ENCODE measurements around the gene FAM89A.
"Not testable (repeated sequence)": the region's sequence is repeated elsewhere in the genome, so short reads cannot be mapped to it uniquely, and the experiment has no call there.

Gene FAM89A

GRCh38 chr1:231059566-231060193, 19.6 kb upstream of the FAM89A start:
- DNase-seq (ENCODE audit: low spot score), result no peak
- in situ Hi-C loops (cut with MboI; ENCODE audit: low pct_unique_long_range_greater_than_20kb, low sequenced_read_pairs, unreplicated experiment), result no loop called here
- no peak for TF ChIP-seq CTCF (IDR thresholded peaks at IDR 0.05; ENCODE audit: extremely low read depth, insufficient read depth, missing control alignments)

GRCh38 chr1:231058416-231059109, 18.5 kb upstream of the FAM89A start:
- no peak for TF ChIP-seq CTCF (IDR thresholded peaks at IDR 0.05; ENCODE audit: extremely low read depth, insufficient read depth, missing control alignments)
- no peak for DNase-seq (ENCODE audit: low spot score)
- in situ Hi-C loops (cut with MboI; ENCODE audit: low pct_unique_long_range_greater_than_20kb, low sequenced_read_pairs, unreplicated experiment), result no loop called here

- TF ChIP-seq CTCF (IDR thresholded peaks at IDR 0.05; ENCODE audit: extremely low read depth, insufficient read depth, missing control alignments), result no peak
- DNase-seq (ENCODE audit: low spot score), result no peak
- in situ Hi-C loops (cut with MboI; ENCODE audit: low pct_unique_long_range_greater_than_20kb, low sequenced_read_pairs, unreplicated experiment), result no loop called here
These were observed 17.4 kb upstream of the FAM89A start for GRCh38 chr1:231057410-231057809.

GRCh38 chr1:231055271-231055670, 15.2 kb upstream of the FAM89A start:
- in situ Hi-C loops (cut with MboI; ENCODE audit: low pct_unique_long_range_greater_than_20kb, low sequenced_read_pairs, unreplicated experiment), result no loop called here
- DNase-seq (ENCODE audit: low spot score), result no peak
- TF ChIP-seq CTCF (IDR thresholded peaks at IDR 0.05; ENCODE audit: extremely low read depth, insufficient read depth, missing control alignments), result no peak

GRCh38 chr1:231053493-231054162, 13.6 kb upstream of the FAM89A start:
- no peak for DNase-seq (ENCODE audit: low spot score)
- no peak for TF ChIP-seq CTCF (IDR thresholded peaks at IDR 0.05; ENCODE audit: extremely low read depth, insufficient read depth, missing control alignments)
- in situ Hi-C loops (cut with MboI; ENCODE audit: low pct_unique_long_range_greater_than_20kb, low sequenced_read_pairs, unreplicated experiment), result no loop called here

- in situ Hi-C loops (cut with MboI; ENCODE audit: low pct_unique_long_range_greater_than_20kb, low sequenced_read_pairs, unreplicated experiment), result no loop called here
- no peak for TF ChIP-seq CTCF (IDR thresholded peaks at IDR 0.05; ENCODE audit: extremely low read depth, insufficient read depth, missing control alignments)
- DNase-seq (ENCODE audit: low spot score), result no peak
These were observed 12.7 kb upstream of the FAM89A start for GRCh38 chr1:231052777-231053176.

- in situ Hi-C loops (cut with MboI; ENCODE audit: low pct_unique_long_range_greater_than_20kb, low sequenced_read_pairs, unreplicated experiment); DNase-seq (ENCODE audit: low spot score): not testable (repeated sequence)
These were observed 10.9 kb upstream of the FAM89A start for GRCh38 chr1:231050932-231051331.

All from GM13977 (cell line).